ENCODE data around the gene HBS1L.

HBS1L gene

DNA sequence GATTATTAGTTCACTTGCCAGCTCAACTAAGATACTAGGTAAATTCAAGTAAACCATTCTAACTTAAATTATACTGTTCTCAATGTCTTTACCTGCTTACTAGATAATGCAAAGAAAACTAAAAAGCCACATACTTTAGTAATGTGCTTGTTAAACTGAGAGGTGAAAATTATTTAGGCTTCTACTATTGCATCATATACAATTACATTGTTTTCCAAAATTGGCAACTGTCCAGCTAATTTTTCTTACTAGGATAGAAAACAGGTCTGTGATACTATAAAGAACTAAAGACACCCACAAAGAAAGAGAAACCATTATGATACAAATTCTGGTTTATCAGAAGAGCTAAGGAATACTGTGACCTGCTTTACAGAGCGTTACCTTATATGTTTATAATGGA, 59.1 kb downstream of the HBS1L start:
- no peak for DNase-seq

DNA sequence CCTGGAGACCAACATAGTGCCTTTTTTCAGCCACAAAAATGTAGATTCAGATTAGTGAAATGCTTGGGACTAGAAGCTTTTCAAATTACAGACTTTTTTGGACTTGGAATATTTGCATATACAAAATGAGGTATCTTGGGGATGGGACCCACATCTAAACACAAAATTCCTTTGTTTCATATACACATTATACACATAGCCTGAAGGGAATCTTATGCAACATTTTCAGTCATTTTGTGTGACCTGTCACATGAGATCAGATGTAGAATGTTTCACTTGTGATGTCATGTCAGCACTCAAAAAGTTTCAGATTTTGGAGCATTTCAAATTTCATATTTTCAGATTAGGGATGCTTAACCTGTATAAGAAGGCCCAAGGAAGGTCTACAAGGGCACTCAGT, 60.2 kb downstream of the HBS1L start:
- no peak for DNase-seq

DNA sequence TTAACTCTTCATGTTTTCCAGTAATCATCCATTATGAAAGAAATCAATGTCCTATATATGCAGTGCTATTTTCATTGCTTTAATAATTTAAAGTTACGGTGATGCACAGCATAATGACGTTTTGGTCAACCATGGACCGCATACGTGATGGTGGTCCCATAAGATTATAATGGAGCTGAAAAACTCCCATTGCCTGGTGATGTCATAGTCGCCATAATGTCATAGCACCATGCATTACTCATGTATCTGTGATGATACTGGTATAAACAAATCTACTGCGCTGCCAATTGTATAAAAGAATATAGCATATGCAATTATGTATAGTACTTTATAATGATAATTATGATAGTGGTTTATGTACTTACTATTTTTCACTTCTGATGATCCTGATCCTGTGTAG, 62.5 kb downstream of the HBS1L start:
- no peak for DNase-seq

DNA sequence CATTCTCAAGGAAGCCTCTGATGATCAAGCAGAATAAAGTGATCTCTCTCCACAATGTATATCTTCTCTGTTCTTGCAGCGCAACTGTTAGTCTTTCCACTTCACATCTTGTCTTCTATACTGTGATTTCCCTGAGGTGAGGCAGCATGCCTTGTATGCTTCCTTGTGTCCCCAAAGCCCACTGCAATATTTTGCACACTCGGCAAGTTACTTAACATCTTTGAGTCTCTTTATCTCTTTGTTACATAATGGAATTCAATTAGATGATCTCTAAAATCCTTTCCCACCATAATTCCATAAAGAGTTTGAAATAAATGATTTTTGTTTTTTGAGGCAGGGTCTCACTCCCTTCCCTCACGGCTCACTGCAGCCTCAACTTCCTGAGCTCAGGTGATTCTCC, 64.4 kb downstream of the HBS1L start:
- DNase-seq: no peak

DNA sequence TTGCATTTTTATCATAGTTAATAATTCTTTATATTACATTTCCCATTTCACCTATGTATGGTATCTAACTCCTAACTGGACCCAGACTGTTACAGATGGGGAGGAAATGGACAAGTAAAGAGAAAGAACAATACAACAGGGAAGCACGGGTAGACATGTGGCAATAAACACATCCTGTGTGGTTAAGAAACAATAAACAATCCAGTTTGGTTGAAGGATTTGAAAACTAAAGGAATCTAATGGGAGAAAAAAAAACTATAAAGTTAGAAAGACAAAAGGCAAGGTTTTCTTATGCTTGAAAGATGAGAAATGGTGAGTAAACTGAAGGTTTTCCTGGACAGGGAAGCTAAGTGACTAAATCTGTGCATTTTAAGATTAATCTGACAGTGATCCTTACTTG, 69.8 kb downstream of the HBS1L start:
- no peak for DNase-seq

DNA sequence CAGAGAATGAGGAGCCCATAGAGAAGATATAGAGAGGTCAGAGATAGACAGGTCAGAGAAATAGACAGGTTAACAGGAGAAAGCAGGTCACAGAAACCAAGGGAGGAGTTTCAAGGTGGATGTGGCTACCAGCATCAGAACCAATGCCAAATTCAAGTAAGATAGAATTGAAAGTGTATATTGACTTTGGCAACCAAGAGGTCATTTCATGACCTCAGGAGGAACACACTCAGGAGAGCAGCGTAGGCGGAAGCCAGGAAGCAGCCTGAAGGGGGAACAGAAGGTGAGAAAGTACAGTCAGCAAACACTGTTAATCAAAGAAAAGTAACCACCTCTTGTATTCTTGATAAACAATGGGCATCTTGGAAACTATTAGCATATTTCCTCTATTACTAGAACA, 70.8 kb downstream of the HBS1L start:
- no peak for DNase-seq

DNA sequence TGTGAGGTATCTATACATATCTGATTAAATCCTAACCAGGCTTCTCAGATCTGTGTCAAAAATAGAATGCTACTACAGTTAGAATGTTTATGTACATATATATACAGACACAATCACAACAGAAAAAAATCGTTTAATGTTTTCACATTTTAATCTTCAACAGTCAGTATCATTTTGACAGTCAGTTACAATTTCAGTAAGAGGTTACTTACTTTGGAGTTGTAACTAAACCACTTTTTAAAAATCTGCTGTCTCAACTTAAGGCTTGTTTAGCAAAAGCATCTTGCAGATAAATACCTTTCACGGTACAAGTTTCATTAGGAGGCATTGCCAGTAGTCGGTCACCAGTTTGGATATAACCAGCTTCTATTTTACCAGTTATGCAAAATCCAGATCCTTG, 72.5 kb downstream of the HBS1L start:
- DNase-seq: no peak

DNA sequence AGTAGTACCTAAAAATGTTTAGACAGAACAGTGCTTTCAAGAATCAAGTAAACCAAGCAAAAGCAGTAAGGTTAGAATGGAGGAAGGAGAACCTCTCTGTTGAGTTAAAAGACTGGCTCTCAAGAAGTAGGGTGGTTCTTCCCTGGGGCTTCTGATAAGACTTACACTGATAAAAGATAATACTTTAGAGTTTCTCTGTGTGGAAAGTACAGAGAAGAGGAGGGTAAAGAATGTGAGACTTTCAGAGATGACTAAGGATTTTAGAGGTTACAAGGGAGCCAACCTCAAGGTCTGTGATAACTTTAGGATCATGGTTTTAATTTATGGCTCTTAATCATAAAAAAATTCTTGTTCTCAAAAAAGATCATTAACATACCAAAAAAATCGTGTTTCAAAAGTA, 73.8 kb downstream of the HBS1L start:
- DNase-seq: no peak

DNA sequence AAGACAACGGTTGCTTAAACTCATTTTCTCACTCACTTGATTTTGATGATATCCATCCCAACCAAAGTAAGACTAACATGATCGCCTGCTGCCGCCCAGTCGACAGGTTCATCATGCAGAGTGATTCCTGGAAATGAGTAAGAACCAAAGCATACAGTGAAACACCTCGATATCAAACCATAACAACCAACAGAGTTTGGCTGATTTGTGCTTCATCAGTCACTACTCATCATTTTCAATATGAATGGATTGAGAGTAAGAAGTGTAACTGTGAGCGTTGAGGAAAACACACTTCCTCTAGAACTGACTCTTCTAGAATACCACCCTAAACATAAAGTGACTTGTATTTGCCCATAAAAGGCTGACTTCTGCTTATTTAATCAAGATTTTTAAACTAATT, 75.5 kb downstream of the HBS1L start:
- DNase-seq: no peak

DNA sequence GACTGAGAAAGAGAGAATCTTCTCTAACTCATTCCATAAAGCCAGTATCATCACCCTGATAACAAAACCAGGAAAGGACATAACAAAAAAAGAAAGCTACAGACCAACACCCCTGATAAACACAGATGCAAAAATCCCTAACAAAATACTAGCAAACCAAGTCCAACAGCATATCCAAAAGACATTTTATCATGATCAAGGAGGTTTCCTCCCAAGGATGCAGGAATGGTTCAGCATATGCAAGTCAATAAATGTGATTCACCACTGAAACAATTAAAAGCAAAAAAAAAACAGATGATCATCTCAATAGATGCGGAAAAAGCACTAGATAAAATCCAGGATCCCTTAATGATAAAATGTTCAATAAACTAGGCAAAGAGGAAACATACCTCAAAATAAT, 80.3 kb downstream of the HBS1L start:
- DNase-seq: no peak

DNA sequence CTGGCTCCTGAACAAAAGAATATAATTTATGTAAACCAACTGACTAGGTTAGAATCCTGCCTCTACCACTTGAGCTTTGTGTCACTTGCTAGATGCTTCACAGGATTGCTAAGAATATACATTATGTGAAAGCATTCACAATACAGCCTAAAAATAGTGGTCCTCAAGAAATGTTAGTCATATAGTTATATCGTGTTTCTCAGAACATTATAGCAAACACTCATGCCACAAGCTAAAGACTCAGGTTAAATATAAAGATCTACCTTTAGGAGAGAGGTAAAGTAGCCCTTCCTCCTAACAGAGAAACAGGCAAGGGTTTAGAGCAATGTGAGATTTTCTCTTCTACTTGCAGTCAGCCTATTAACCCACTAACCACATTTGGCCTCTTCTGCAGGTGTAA, 86.9 kb downstream of the HBS1L start:
- no peak for DNase-seq

DNA sequence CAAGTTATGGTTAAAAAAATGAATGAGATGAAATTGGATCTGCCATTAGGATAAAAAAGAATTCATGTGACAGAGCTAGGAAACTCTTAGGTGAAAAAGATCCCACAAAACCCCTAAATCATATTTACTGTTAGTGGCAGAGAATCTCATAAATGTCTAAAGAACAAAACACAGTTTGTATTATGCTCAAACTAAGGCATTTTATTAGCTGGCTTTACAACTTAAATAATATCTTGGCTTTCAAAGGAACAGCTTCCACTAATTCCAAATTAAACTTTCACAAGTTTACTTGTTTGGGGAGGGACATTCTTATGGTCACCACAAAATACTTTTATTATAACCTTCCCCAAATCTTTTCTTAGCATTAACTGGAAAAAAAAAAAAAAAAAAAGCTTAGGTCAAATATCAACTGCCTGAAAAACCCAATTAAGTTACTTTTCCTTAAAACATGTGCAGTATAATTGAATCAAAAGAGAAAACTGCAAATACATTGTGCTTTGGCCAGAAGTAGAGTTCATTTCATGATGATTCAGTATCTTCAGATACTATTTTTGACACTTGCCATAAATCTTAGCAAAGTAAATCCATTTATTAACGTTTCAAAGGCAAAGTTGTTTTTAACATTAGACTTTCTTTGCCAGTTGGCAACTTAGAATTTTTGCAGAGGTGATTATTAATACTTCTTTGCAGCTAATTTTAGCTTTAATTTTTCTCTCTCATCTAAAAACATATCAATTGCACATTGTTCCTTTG, 90.0 kb downstream of the HBS1L start:
- DNase-seq: no peak

DNA sequence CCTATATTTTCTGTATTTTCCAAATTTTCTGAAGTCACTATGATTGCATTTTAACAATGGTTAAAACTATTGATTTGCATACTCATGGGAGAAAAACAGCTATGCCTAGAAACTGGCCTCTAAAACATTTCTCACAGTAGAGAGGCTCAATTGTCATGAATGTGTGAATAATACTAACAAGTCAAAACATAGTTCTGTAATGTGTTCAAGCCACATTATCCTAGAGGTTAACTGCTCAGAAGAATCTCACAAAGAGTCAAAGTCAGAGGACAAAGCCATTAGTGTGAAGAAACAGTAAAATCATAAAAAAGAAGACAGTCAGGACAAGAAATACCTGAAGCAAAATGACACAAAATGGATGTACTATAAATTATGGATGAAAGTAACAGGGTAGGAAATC, 92.2 kb downstream of the HBS1L start:
- no peak for DNase-seq

DNA sequence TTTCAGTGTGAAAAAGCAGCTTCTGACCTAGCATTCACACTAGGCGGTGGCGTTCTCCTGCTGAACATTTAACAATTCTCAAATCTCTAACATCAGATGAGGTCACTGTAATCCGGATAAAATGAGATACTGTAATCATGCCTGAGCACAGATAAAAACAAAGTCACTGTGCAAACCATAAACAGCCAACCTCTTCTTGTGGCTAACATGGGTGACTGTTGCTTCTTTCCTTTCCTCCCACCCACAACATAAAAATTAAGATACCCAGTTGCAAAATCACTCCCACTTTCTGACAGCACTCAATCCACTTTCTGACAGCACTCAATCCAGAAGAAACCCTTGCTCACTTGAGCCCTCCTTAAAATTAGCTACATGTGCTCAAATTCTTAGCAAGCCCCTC, 93.3 kb downstream of the HBS1L start:
- no peak for DNase-seq

DNA sequence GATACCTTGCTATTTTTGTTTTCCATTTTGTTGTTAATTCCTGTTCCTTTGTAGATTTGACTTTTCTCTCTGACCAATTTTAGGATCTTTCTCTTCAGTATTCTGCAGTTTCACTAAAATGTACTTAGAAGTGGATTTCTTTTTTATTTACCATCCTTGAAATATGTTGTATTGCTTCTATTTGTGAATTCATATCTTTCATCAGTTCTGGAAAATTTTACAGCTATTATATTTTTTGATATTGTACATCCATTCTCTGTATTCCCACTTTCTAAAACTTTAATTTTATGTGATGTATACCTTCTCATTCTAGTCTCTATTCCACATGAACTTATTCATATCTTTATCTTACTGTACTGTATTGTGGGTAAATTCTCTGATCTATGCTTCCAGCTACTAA, 95.0 kb downstream of the HBS1L start:
- DNase-seq: no peak

DNA sequence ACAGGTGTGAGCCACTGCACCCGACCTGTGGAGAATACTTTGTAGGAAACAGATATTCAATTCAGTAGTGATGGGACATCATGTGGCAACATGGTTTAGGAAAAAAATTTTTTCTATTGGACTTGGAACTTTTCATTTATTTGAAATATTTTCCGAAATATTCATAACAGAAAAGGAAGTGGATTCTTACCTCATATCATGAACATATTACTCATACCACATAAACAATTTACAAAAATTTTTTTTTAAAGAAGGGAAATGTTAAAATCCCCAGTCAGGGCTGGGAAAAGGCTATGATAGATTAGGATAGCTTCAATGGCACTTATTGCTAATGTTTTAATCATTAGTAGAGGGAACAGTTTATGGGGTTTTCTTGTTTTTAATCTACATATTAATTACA, 97.9 kb downstream of the HBS1L start:
- no peak for DNase-seq

DNA sequence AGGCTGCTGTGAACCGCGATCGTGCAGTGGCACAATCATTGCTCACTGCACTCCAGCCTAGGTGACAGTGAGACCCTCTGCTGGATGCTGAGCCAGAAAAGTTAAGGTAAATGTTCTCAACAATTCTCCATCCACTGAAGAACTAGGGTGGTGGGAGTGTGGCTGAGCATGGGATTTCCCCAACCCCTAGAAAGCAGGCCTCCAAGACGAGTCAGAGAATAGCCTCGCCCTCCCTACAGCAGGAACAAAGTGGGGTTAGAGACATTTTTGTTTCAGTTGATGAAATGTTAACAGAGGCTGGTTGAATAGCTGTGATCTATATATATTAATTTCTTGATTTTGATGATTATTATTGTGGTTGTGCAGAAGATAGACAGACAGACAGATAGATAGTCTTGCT, 98.6 kb downstream of the HBS1L start:
- no peak for DNase-seq

DNA sequence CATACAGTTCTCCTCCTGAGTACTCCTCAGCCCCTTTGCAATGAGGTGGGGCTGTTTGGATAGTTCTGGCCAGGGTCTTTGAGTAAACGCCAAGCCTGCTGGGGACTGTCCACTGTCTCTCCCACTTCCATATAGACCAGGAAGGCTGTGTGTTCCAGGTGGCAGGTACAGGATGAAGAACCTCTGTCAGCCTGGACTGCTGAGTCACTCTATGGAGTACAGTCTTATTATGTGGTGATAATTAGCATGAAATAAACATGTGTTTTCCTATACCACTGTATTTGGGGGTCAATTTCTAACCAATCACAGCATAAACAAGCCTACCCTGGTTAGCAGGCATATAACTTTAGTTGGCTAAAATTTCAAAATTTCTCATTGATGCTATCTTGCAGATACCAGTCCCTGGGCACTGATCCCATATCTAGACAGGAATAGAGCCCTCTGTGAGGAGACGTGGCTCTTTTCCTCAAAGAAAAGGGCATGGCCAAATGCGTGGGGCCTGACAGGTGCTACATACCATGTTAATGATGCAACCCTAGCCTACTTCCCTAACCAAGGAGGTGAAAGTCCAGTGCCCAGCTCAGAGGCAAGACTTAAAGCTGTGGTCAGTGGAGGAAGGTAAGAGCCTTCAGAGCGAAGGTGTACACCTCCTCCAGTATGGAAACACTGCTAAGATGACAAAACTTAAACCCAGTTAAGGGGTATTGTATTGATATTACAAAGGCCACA, 100.2 kb downstream of the HBS1L start:
- DNase-seq: no peak

DNA sequence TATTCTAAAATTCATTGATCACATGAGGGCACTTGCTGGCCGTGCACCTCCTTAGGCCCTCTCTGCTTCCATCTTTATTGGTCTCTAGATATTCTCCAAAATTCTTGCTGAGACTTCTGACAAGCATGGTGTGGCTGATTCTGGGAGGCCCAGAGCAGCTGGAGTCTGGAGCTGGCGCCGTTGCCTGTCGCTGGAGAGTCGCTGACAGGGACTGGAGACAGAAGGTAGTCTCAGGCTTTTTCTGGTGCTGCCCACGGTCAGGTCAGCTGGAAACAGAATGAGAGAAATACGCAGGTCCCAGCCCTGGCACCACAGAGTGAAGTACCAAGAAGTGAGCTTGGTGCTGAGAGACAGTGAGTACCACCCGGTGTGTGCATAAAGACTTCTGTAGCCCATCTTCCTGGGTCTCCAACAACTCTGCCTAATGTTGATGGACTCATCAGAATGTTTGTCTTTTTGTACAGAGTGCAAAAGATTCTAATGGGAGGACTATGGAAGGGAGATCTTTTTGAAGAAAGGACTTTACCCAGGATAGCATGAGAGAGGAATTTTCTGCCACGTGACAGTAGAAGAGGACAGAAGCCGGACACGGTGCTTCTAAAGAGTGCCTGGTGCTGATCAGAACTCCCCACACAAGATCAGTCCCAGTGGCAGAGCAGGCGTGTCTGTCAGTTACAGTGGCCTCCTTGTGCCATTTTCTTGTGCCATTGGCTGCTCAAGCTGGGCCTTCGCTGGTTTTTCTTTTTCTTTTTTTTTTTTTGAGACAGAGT, 102.9 kb downstream of the HBS1L start:
- no peak for DNase-seq

DNA sequence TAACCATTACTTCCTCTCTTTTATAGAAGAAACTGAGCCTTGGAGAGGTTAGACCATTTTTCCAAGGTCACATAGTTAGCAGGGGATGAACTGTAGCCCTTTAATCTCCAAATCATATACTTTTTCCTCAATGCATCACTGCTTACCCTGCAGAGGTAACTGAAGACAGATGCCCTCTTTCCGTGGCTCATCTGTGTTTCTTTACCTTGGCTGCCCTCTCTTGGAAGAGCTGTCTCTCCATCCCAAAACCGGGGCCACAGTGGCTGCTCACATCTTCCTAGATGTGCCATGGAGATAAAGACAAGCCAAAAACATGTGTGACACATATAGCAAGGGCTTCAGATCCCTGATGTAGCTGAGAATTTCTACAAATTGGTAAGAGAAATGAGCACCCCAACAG, 104.1 kb downstream of the HBS1L start:
- no peak for DNase-seq

DNA sequence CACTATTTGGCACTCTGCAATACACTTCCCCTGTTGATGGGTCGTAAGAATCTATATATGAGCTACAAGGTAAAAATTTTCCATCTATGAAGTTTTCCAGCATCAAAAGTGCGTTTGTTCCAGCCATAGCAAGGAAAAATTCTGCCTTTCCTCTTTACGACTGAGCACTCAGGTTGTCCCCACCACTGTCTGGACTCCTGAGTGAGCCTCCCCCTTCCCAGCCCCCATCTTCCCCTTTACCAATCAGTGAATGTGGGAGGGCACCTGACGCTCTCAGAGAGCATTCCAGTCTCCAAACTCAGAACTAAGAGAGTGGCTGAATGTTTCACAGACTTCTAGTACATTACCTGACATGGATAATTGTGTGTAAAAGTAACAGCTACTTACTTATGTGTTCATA, 104.7 kb downstream of the HBS1L start, which contains the start of gene ALDH8A1:
Gene ALDH8A1 (minus strand): TSS at position 175 of the 400 bp plus-strand sequence. CDS start 48 bp downstream, at position 127.
- no peak for DNase-seq

DNA sequence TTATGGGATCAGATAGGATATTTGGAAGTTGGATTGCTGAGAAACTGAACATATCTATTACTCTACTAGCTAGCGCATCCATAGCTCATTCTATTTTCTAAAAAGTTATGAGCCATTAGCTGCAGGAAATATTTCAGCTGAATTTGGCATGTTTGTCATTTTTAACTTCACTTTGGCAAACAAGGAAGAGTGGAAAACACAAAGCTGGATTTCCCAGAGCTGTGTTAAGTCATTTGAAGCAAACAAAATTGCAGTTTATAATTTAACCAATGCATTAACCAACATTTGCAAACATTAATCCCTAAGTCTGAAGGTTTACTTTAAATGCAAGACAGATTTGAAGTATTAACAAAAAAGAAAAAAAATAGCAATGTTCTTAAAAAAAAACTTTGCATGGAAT, 105.9 kb downstream of the HBS1L start:
- no peak for DNase-seq

DNA sequence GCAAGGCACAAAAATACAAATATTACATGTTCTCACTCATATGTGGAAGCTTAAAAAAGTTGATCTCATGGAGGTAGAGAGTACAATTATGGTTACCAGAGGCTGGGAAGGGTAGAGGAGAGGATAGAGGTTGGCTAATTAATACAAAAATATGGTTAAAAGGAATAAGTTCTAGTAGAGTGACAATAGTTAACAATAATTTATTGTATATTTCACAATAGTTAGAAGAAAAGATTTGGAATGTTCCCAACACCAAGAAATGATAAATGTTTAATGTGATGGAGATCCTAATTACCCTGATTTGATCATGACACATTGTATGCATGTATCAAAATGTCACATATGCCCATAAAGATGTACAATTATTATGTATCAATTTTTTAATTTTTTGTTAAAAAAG, 106.5 kb downstream of the HBS1L start:
- DNase-seq: no peak

DNA sequence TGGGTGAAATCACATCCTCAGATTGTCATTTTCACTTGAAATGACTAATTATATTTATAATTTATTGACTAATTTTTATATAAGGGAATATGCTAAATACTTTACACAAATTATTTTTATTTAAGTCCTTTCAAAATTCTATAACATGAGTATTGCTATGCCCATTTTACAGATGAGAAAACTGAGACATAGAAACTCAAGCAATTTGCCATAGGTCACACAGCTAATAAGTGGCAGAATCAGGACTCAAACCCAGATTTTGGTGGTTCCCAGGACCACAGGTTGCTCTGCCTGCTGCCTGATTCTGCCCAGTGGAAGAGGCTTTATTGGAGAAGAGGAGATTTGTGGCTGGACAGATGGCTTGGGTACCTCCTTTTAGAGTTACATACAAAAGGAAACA, 109.6 kb downstream of the HBS1L start:
- DNase-seq: no peak
